GM12878 (cell line): ENCODE results near the gene XPO1. TPM values are rescaled to one million over a fixed set of nuclear protein-coding genes. Genes with fewer than 3 reads are reported as not detected.

ENCODE experiments used
- ATAC-seq: fragments of 200-7000 bp; cut with Tn5 transposase; 3 replicates; pipeline ENCODE4 v1.9.1; 2020; ENCODE audit warnings: mild to moderate bottlenecking, moderate library complexity
- BruUV-seq: library from RNA; stranded (reverse); fragments of 400-500 nt; replicated peaks from 2 replicates; lab custom pipeline; 2021; lab: Mats Ljungman, UMichigan
- CTCF ChIA-PET: fragments of 300-600 bp; sonication (Branson Sonifier 250); formaldehyde crosslinking; extraction: SDS; loops from one replicate; lab custom pipeline; 2021; ENCODE audit warnings: inconsistent platforms; lab: Yijun Ruan, JAX
- POLR2A ChIA-PET: fragments of 350-600 bp; formaldehyde crosslinking; extraction: SDS; loops from one replicate; lab custom pipeline; 2021; ENCODE audit warnings: inconsistent platforms; lab: Charles Lee
- RAD21 ChIA-PET: fragments of 300-600 bp; sonication (Branson Sonifier 250); formaldehyde crosslinking; loops from one replicate; lab custom pipeline; 2023; ENCODE audit warnings: antibody characterized with exemption; ENCODE audit not compliant: unreplicated experiment; lab: Charles Lee
- SMC1A ChIA-PET: fragments of 300-600 bp; sonication (Branson Sonifier 250); formaldehyde crosslinking; loops from one replicate; lab custom pipeline; 2023; ENCODE audit not compliant: unreplicated experiment, uncharacterized antibody; lab: Charles Lee
- DNase-seq: peaks from one replicate; pipeline ENCODE4 v3.0.0-alpha.2; 2011; ENCODE audit warnings: low read depth, low spot score
- FAIRE-seq: peaks from 3 replicates; lab custom pipeline; 2011; peaks lifted over from hg19 to GRCh38; lab: Jason Lieb, UNC
- H2AFZ ChIP-seq: 2 replicates; pipeline ENCODE4 v1.6.0; 2011; ENCODE audit warnings: low read depth, low read length, control low read depth; ENCODE audit not compliant: control insufficient read depth
- H3K27ac ChIP-seq: 2 replicates; pipeline ENCODE4 v1.5.1; 2011; ENCODE audit warnings: control low read depth; ENCODE audit not compliant: control insufficient read depth, insufficient read depth
- H3K27me3 ChIP-seq, 2 experiments: replicated peaks in 1 of 2; 2 replicates each; pipeline versions ENCODE4 v1.6.0 to v1.6.1; 2011; ENCODE audit warnings: low read length in 1 of 2; ENCODE audit not compliant: control insufficient read depth in 2 of 2, insufficient read depth in 2 of 2
- H3K36me3 ChIP-seq, 2 experiments: 2 replicates each; pipeline ENCODE4 v1.5.1; 2011; ENCODE audit warnings: low read length in 1 of 2; ENCODE audit not compliant: control insufficient read depth in 2 of 2, insufficient read depth in 2 of 2
- H3K4me1 ChIP-seq: 2 replicates; pipeline ENCODE4 v1.6.1; 2011; ENCODE audit warnings: mild to moderate bottlenecking, low read length, moderate library complexity, mixed read lengths; ENCODE audit not compliant: control insufficient read depth, insufficient read depth
- H3K4me2 ChIP-seq: 2 replicates; pipeline ENCODE4 v1.6.0; 2011; ENCODE audit warnings: control low read depth; ENCODE audit not compliant: control insufficient read depth, insufficient read depth
- H3K4me3 ChIP-seq: fragments of 200-600 bp; sonication (generic); 2 replicates; pipeline ENCODE4 v1.5.1; 2016
- H3K79me2 ChIP-seq: 2 replicates; pipeline ENCODE4 v1.6.0; 2011; ENCODE audit warnings: low read length; ENCODE audit not compliant: control insufficient read depth, insufficient read depth
- H3K9ac ChIP-seq: 2 replicates; pipeline ENCODE4 v1.8.0; 2011; ENCODE audit warnings: low read length, control low read depth, mixed read lengths; ENCODE audit not compliant: control insufficient read depth, insufficient read depth
- H3K9me3 ChIP-seq: replicated peaks from 3 replicates; pipeline ENCODE4 v1.5.1; 2011; ENCODE audit warnings: mild to moderate bottlenecking, low read length; ENCODE audit not compliant: control insufficient read depth, insufficient read depth
- H4K20me1 ChIP-seq: 2 replicates; pipeline ENCODE4 v1.6.0; 2011; ENCODE audit not compliant: control insufficient read depth, insufficient read depth
- BACH1 ChIP-seq: fragments of 450-650 bp; IDR thresholded peaks from 2 replicates; pipeline ENCODE4 v1.6.1; 2017; ENCODE audit warnings: mild to moderate bottlenecking, borderline replicate concordance
- DPF2 ChIP-seq: fragments of 450-650 bp; IDR thresholded peaks from 2 replicates; pipeline ENCODE4 v1.6.1; 2017; ENCODE audit warnings: mild to moderate bottlenecking
- EP300 ChIP-seq, 2 experiments: fragments of 150-350 bp in 1 of 2; IDR thresholded peaks; 2 replicates each; pipeline ENCODE4 v1.6.1; 2011 to 2012; ENCODE audit warnings: low read depth in 2 of 2, low read length in 2 of 2, borderline replicate concordance in 1 of 2, improper control_type of control experiment in 1 of 2, inconsistent platforms in 1 of 2; ENCODE audit not compliant: control insufficient read depth in 1 of 2
- ESRRA ChIP-seq: IDR thresholded peaks from 2 replicates; pipeline ENCODE4 v1.6.1; 2012; ENCODE audit warnings: mild to moderate bottlenecking, low read length, improper control_type of control experiment
- FOXM1 ChIP-seq: IDR thresholded peaks from 2 replicates; pipeline ENCODE4 v1.6.1; 2012; ENCODE audit warnings: low read depth, mild to moderate bottlenecking, inconsistent platforms, low read length, moderate library complexity
- GABPA ChIP-seq: IDR thresholded peaks from 2 replicates; pipeline ENCODE4 v1.6.1; 2014; ENCODE audit warnings: antibody characterized with exemption, low read depth, mild to moderate bottlenecking, inconsistent platforms
- HDAC2 ChIP-seq: fragments of 200-600 bp; sonication (generic); IDR thresholded peaks from 2 replicates; pipeline ENCODE4 v1.6.1; 2017
- IKZF2 ChIP-seq, 2 experiments: fragments of 450-650 bp; IDR thresholded peaks; 2 replicates each; pipeline ENCODE4 v1.6.1; 2017; ENCODE audit warnings: mild to moderate bottlenecking in 2 of 2, moderate library complexity in 2 of 2
- IRF4 ChIP-seq: IDR thresholded peaks from 2 replicates; pipeline ENCODE4 v1.6.1; 2011; ENCODE audit warnings: low read depth, low read length
- JUND ChIP-seq: IDR thresholded peaks from 2 replicates; pipeline ENCODE4 v1.6.1; 2012; ENCODE audit warnings: low read depth, mild to moderate bottlenecking, low read length, improper control_type of control experiment, moderate library complexity
- KLF5 ChIP-seq: fragments of 450-650 bp; IDR thresholded peaks from 2 replicates; pipeline ENCODE4 v1.6.1; 2014; ENCODE audit warnings: mild to moderate bottlenecking; ENCODE audit not compliant: partially characterized antibody
- LARP7 ChIP-seq: fragments of 450-650 bp; IDR thresholded peaks from 2 replicates; pipeline ENCODE4 v1.6.1; 2017; ENCODE audit warnings: mild to moderate bottlenecking
- MEF2A ChIP-seq: IDR thresholded peaks from 2 replicates; pipeline ENCODE4 v1.6.1; 2011; ENCODE audit warnings: low read depth, mild to moderate bottlenecking, low read length, moderate library complexity; ENCODE audit not compliant: insufficient read depth
- MTA2 ChIP-seq: fragments of 450-650 bp; IDR thresholded peaks from 2 replicates; pipeline ENCODE4 v1.6.1; 2016; ENCODE audit warnings: low read depth, mild to moderate bottlenecking, moderate library complexity
- MYB ChIP-seq: fragments of 150-350 bp; IDR thresholded peaks from 2 replicates; pipeline ENCODE4 v1.6.1; 2014; ENCODE audit warnings: mild to moderate bottlenecking, low read depth, low read length, borderline replicate concordance
- STAT1 ChIP-seq: fragments of 450-650 bp; conservative IDR thresholded peaks from 2 replicates; pipeline ENCODE4 v1.6.1; 2014; ENCODE audit warnings: antibody characterized with exemption, mild to moderate bottlenecking
- WRNIP1 ChIP-seq: IDR thresholded peaks from 2 replicates; pipeline ENCODE4 v1.6.1; 2011; ENCODE audit warnings: low read depth, low read length, improper control_type of control experiment, borderline replicate concordance
- YY1 ChIP-seq: IDR thresholded peaks from 2 replicates; pipeline ENCODE4 v1.6.1; 2011; ENCODE audit warnings: low read depth, mild to moderate bottlenecking, low read length
- ZBTB33 ChIP-seq: fragments of 450-650 bp; IDR thresholded peaks from 2 replicates; pipeline ENCODE4 v1.6.1; 2017; ENCODE audit warnings: mild to moderate bottlenecking
- ZNF207 ChIP-seq: fragments of 450-650 bp; IDR thresholded peaks from 2 replicates; pipeline ENCODE4 v1.6.1; 2014; ENCODE audit warnings: antibody characterized with exemption, mild to moderate bottlenecking, borderline replicate concordance
- ZNF24 ChIP-seq: fragments of 450-650 bp; IDR thresholded peaks from 2 replicates; pipeline ENCODE4 v1.6.1; 2017; ENCODE audit warnings: antibody characterized with exemption, mild to moderate bottlenecking
- ZNF274 ChIP-seq: IDR thresholded peaks from one replicate; pipeline ENCODE4 v1.8.0; 2011; ENCODE audit not compliant: insufficient read length, insufficient read depth
- ZNF384 ChIP-seq: IDR thresholded peaks from 2 replicates; pipeline ENCODE4 v1.6.1; 2012; ENCODE audit warnings: low read depth, mild to moderate bottlenecking, low read length, improper control_type of control experiment, borderline replicate concordance
- ZNF622 ChIP-seq: fragments of 450-650 bp; IDR thresholded peaks from 2 replicates; pipeline ENCODE4 v1.6.1; 2017; ENCODE audit warnings: mild to moderate bottlenecking, inconsistent platforms
- ZZZ3 ChIP-seq: IDR thresholded peaks from 2 replicates; pipeline ENCODE4 v1.6.1; 2011; ENCODE audit warnings: low read depth; ENCODE audit not compliant: control insufficient read depth, insufficient read length
- WGBS: methylation state at CpG from one replicate; pipeline ENCODE4 v1.1.6; 2016; ENCODE audit warnings: low lambda C conversion rate; ENCODE audit not compliant: insufficient replicate concordance, insufficient coverage; ENCODE audit errors: missing lambda C conversion rate; 5-methylcytosine and 5-hydroxymethylcytosine counted together
- in situ Hi-C: fragments of 300-500 bp; cut with MboI; formaldehyde crosslinking; loops from 9 replicates; pipeline ENCODE4 v1.14.3; 2018; ENCODE audit warnings: mixed read lengths
- intact Hi-C: fragments of 100-400 bp; cut with micrococcal nuclease; formaldehyde crosslinking; loops from one replicate; pipeline ENCODE4 v1.14.2; 2022; ENCODE audit not compliant: unreplicated experiment
- polyA plus RNA-seq, 11 experiments: library from polyadenylated mRNA; depleted of rRNA in 4 of 11; unstranded in 6 of 11; stranded (reverse) in 5 of 11; fragments of >200 nt; fragmentation: Nextera tagmentation in 4 of 11; fragmentation: Illumina TruSeq in 1 of 11; extraction: Ambion mirVana in 4 of 11; extraction: Trizol in 1 of 11; gene quantifications; 1 replicate in 1 of 11; 2 replicates in 10 of 11; pipeline versions ENCODE4 v1.2.1 to v1.2.3, GENCODE V29; 2011 to 2016; ENCODE audit warnings: inconsistent platforms in 2 of 11, missing spikeins in 2 of 11, low read depth in 1 of 11
- total RNA-seq, 4 experiments: library from RNA; depleted of rRNA in 3 of 4; stranded (reverse); fragments of >200 nt in 3 of 4; fragmentation: Illumina TruSeq in 1 of 4; extraction: Trizol in 1 of 4; gene quantifications; 2 replicates each; pipeline versions ENCODE4 v1.2.1 to v1.2.3, GENCODE V29; 2013 to 2021

Gene XPO1
- total and polyA plus RNA-seq, 10 of the 15 experiments (the other 5 are each of a cell fraction or from before 2014, with no cell fraction given) = 57.3 to 216 (median 153) TPM

- H3K4me3 ChIP-seq = no peak overlapping the region
- H3K9me3 ChIP-seq = peaks cover 7% of the 10 kb centered on the region
- SMC1A ChIA-PET = interaction anchor here (0.6 to 3.9 kb wide), 13 partner anchors 11 to 95 kb away, joined by 3 to 32 read pairs (median 7); partner anchors contain the start of gene XPO1
- H3K9ac ChIP-seq = no peak overlapping the region
- peaks cover 93% of the 10 kb centered on the region for H3K79me2 ChIP-seq
- no peak overlapping the region for H2AFZ ChIP-seq
- H4K20me1 ChIP-seq = no peaks in the 10 kb centered on the region
- in situ Hi-C loops = no loop called here
- peaks cover 46% of the 10 kb centered on the region for H3K4me1 ChIP-seq
- H3K4me2 ChIP-seq = peak overlapping the region; percentile 15
- intact Hi-C loops = no loop called here
- H3K27me3 ChIP-seq = no peaks in the 10 kb centered on the region
- ATAC-seq (peak; percentile 93), FAIRE-seq (peak; percentile 96), DNase-seq (peak; percentile 97)
- H3K27ac ChIP-seq = peak overlapping the region; percentile 76
- CTCF ChIA-PET = interaction anchor here (0.7 to 3.1 kb wide), 4 partner anchors 10 to 27 kb away, joined by 3 to 22 read pairs (median 5); no protein-coding TSS in a partner anchor
- no TSS peak for BruUV-seq
- WGBS = 29% methylated on average over 7 of the region's 7 CpGs
- H3K36me3 ChIP-seq = peaks cover 0 to 7% of the 10 kb centered on the region in 2 experiments; a peak in 3 of 4 replicates
- RAD21 ChIA-PET = interaction anchor here (1.0 to 2.4 kb wide), 7 partner anchors 9 to 25 kb away, joined by 3 to 13 read pairs (median 6); no protein-coding TSS in a partner anchor
- POLR2A ChIA-PET = interaction anchor here (0.6 to 2.8 kb wide), 8 partner anchors 10 to 466 kb away, joined by 3 to 9 read pairs (median 4); no protein-coding TSS in a partner anchor
- peak; percentile 76; the same call in 1 of the 2 replicates for TF ChIP-seq JUND
- no peak for TF ChIP-seq ZBTB33
- TF ChIP-seq IRF4 = peak; percentile 88; the same call in 1 of the 2 replicates
- peak; percentile 99 for TF ChIP-seq MTA2
- peak; percentile 90 for TF ChIP-seq KLF5
- TF ChIP-seq ZZZ3 = no peak
- TF ChIP-seq LARP7 = no peak
- no peak for TF ChIP-seq FOXM1
- no peak for TF ChIP-seq HDAC2
- TF ChIP-seq ZNF622 = no peak
- TF ChIP-seq BACH1 = peak; percentile 98
- TF ChIP-seq WRNIP1 = no peak
- TF ChIP-seq MEF2A = peak; percentile 62; the same call in 1 of the 2 replicates
- 0 out of 2 replicates have a peak, but pooled peaks have one; percentile 13 for TF ChIP-seq YY1
- peak; percentile 99 for TF ChIP-seq DPF2
- peak; percentile 98 for TF ChIP-seq IKZF2 (IDR thresholded peaks at IDR 0.05)
- no peak for TF ChIP-seq ESRRA
- no peak for TF ChIP-seq ZNF384
- TF ChIP-seq GABPA = no peak
- no peak for TF ChIP-seq ZNF274
- TF ChIP-seq EP300 (IDR thresholded peaks at IDR 0.05; ENCODE audit: borderline replicate concordance in 1 of 2, control insufficient read depth in 1 of 2, low read depth in 2 of 2, low read length in 2 of 2) = peak; percentile 90 to 98; a peak in 3 of 4 replicates
- TF ChIP-seq MYB = no peak
- peak; percentile 98 for TF ChIP-seq ZNF24
- no peak for TF ChIP-seq STAT1
- TF ChIP-seq ZNF207 = 0 out of 2 replicates have a peak, but pooled peaks have one; percentile 60
Measured at GRCh38 chr2:61443342-61444041, 94.7 kb downstream of the XPO1 start.
